Psoas muscle (tissue), 8 donors: ENCODE data around the gene HOATZ. TPM values are rescaled to one million over a fixed set of nuclear protein-coding genes. Genes with fewer than 3 reads are reported as not detected.

Experiments
- ATAC-seq, 4 donors: fragments of 200-7000 bp; cut with Tn5 transposase; one replicate each; pipeline ENCODE4 v1.9.1; 2020; ENCODE audit warnings: moderate library complexity in 3 of 4, mild to moderate bottlenecking in 2 of 4
- DNase-seq, 2 donors: peaks; one replicate each; pipeline ENCODE4 v3.0.0-alpha.2; 2020
- H3K27ac ChIP-seq: fragments of 200-600 bp; one replicate; pipeline ENCODE4 v1.8.0; 2022
- H3K27me3 ChIP-seq, 3 donors: fragments of 200-600 bp in 1 of 3; one replicate each; pipeline versions ENCODE4 v1.6.1 to v1.8.0; 2013 to 2022; ENCODE audit warnings: low read length in 2 of 3, mild to moderate bottlenecking in 2 of 3, moderate library complexity in 1 of 3; ENCODE audit not compliant: insufficient read depth in 3 of 3
- H3K36me3 ChIP-seq, 2 donors: fragments of 200-600 bp in 1 of 2; one replicate each; pipeline versions ENCODE4 v1.6.1 to v1.8.0; 2013 to 2022; ENCODE audit warnings: low read depth in 1 of 2, mild to moderate bottlenecking in 1 of 2, moderate library complexity in 1 of 2; ENCODE audit not compliant: insufficient read depth in 1 of 2
- H3K4me1 ChIP-seq: fragments of 200-600 bp; one replicate; pipeline ENCODE4 v1.8.0; 2022
- H3K4me3 ChIP-seq: fragments of 200-600 bp; one replicate; pipeline ENCODE4 v1.8.0; 2022; ENCODE audit warnings: mild to moderate bottlenecking
- H3K9me3 ChIP-seq: fragments of 200-600 bp; one replicate; pipeline ENCODE4 v1.8.0; 2022
- WGBS, 3 donors: extraction: QIAGEN DNeasy Blood & Tissue Kit; methylation state at CpG; one replicate each; pipeline versions ENCODE4 v1.1.6 to v1.1.7; 2013; 5-methylcytosine and 5-hydroxymethylcytosine counted together
- intact Hi-C, 2 donors: fragments of 100-400 bp; cut with DNase I; formaldehyde crosslinking; loops; one replicate each; pipeline versions ENCODE4 v1.11.0 to v1.14.2; 2022
- polyA plus RNA-seq, 3 donors: library from polyadenylated mRNA; stranded (reverse); fragments of 200-250 nt; gene quantifications; one replicate each; pipeline ENCODE4 v1.2.3, GENCODE V29; 2013
- total RNA-seq, 4 donors: library from RNA; stranded (reverse); fragmentation: NEBNext Ultra II Directional in 2 of 4; extraction: Animal tissue kit (Norgen Biotek cat#: 25700) in 2 of 4; gene quantifications; one replicate each; pipeline versions ENCODE4 v1.2.1 to v1.2.4, GENCODE V29; 2021 to 2023
- TF ChIP-seq, protein P1 (sequence below): fragments of 200-600 bp; IDR thresholded peaks from one replicate; pipeline ENCODE4 v1.8.0; 2022; ENCODE audit warnings: antibody characterized with exemption
- donor health status: healthy with polysubstance abuse.
- donor health status: DM: no; HTN: no; CAD: no; lungs with moderate emphysema.
- donor health status: Bipolar disorder and iron deficiency.
- donor health status: healthy.
- donor health status: DM: yes; HTN: yes; CAD: no.
- donor health status: DM: no; HTN: no; CAD: no.
- donor health status: DM: no; HTN: no; CAD: no.
- donor health status: DM: yes; HTN: yes; CAD: no.

The HOATZ gene
- total and polyA plus RNA-seq, 7 donors, result not detected

- ATAC-seq (peak in 2 of 4 donors; percentile 11 to 32), DNase-seq (no peak)
- Histone ChIP-seq H3K27ac (no peak overlapping the region), H3K4me3 (peak overlapping the region; percentile 65), H3K9me3 (no peaks in the 10 kb centered on the region), H3K4me1 (no peaks in the 10 kb centered on the region), H3K36me3 (no peaks in the 10 kb centered on the region), H3K27me3 (peaks cover 0 to 34% (median 12%) of the 10 kb centered on the region in 3 donors)
- 39 to 51% (median 44%) methylated on average over 6 of the region's 6 CpGs for WGBS, 3 donors
- intact Hi-C loops, result loop anchor here in 1 of 2 donors (1.0 kb wide), 1 partner anchor 44 kb away; no protein-coding TSS in a partner anchor
- TF ChIP-seq, protein P1, sequence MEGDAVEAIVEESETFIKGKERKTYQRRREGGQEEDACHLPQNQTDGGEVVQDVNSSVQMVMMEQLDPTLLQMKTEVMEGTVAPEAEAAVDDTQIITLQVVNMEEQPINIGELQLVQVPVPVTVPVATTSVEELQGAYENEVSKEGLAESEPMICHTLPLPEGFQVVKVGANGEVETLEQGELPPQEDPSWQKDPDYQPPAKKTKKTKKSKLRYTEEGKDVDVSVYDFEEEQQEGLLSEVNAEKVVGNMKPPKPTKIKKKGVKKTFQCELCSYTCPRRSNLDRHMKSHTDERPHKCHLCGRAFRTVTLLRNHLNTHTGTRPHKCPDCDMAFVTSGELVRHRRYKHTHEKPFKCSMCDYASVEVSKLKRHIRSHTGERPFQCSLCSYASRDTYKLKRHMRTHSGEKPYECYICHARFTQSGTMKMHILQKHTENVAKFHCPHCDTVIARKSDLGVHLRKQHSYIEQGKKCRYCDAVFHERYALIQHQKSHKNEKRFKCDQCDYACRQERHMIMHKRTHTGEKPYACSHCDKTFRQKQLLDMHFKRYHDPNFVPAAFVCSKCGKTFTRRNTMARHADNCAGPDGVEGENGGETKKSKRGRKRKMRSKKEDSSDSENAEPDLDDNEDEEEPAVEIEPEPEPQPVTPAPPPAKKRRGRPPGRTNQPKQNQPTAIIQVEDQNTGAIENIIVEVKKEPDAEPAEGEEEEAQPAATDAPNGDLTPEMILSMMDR, result no peak
Observed at GRCh38 chr11:111513240-111513605, 1.4 kb upstream of the HOATZ start.

DNA sequence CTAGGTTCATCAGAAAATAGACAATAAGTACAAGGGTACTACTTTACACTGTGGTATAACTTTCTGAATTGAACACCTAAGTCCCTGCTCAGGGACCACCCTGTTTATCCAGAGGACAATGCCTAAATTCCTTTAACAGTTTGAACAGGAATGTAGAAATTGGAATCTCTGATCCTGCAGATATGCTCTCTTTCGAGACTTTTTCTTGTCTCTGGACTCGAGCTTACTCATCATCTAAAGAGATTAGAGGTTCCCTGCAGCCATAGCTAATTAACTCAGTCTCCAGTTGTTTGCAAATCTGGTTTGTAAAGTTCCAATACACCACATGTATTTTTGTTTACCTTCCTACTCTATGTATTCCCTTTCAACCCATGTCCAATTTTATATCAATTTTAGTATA lies 1.0 kb downstream of the HOATZ start:
- Histone ChIP-seq H3K27me3 (peaks cover 0 to 34% (median 12%) of the 10 kb centered on the region in 3 donors), H3K9me3 (no peaks in the 10 kb centered on the region), H3K27ac (no peak overlapping the region), H3K4me3 (no peak overlapping the region), H3K36me3 (no peaks in the 10 kb centered on the region), H3K4me1 (no peaks in the 10 kb centered on the region)
- TF ChIP-seq, protein P1, result no peak
- DNase-seq (no peak), ATAC-seq (no peak)
- intact Hi-C loops, result no loop called here
- 89 to 92% (median 90%) methylated on average over 2 of the region's 2 CpGs for WGBS, 3 donors

DNA sequence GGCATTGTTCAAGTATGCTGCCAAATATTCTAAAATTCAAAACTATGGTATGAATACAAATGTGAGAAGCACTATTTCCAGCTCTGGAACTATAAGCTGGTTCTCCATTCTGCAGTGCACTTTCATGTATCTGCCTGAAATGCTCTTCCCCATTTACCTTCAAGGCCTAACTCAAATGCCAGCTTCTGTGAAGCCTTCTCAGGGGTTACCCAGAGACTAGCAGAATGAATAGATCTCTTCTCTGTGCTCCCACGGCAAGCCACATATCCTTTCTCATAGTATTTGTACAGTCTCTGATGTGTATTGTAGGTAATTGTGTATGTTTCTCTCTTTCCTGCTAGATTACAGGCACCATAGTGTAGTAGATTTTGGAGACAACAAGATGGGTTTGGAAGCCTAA lies 4.1 kb downstream of the HOATZ start:
- WGBS, 3 donors, result 69 to 86% (median 76%) methylated on average over 1 of the region's 1 CpG
- TF ChIP-seq, protein P1, result no peak
- Histone ChIP-seq H3K36me3 (no peaks in the 10 kb centered on the region), H3K9me3 (no peaks in the 10 kb centered on the region), H3K4me1 (no peaks in the 10 kb centered on the region), H3K27me3 (peaks cover 0 to 9% (median 4%) of the 10 kb centered on the region in 3 donors), H3K4me3 (no peak overlapping the region), H3K27ac (no peak overlapping the region)
- ATAC-seq, result no peak
- intact Hi-C loops, result no loop called here
- DNase-seq, result no peak

DNA sequence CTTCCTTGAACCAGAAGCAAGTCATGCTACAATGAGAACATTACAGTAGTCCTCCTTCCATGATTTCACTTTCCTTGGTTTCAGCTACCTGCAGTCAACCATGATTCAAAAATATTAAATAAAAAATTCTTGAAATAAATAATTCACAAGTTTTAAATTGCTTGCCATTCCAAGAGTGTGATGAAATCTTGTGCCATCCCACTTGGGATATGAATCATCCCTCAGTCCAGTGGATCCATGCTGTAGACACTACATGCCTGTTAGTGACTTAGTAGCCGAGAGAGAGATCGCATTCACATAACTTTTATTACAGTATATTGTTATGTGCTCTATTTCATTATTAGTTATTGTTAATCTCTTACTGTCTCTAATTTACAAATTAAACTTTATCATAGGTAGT lies 6.0 kb downstream of the HOATZ start:
- TF ChIP-seq, protein P1, result no peak
- Histone ChIP-seq H3K9me3 (no peaks in the 10 kb centered on the region), H3K4me3 (no peak overlapping the region), H3K27ac (no peak overlapping the region), H3K27me3 (no peaks in the 10 kb centered on the region), H3K4me1 (no peaks in the 10 kb centered on the region), H3K36me3 (no peaks in the 10 kb centered on the region)
- no peak for DNase-seq
- WGBS, 3 donors, result 86 to 92% (median 91%) methylated on average over 2 of the region's 2 CpGs
- intact Hi-C loops, result no loop called here
- no peak for ATAC-seq

GRCh38 chr11:111521135-111521534 lies 6.6 kb downstream of the HOATZ start:
- H3K27ac ChIP-seq, result no peak overlapping the region
- H3K27me3 ChIP-seq, result no peaks in the 10 kb centered on the region
- ATAC-seq (no peak), DNase-seq (no peak)
- H3K36me3 ChIP-seq, result no peaks in the 10 kb centered on the region
- H3K4me1 ChIP-seq, result no peaks in the 10 kb centered on the region
- no peak overlapping the region for H3K4me3 ChIP-seq
- H3K9me3 ChIP-seq, result no peaks in the 10 kb centered on the region
- 81 to 93% (median 81%) methylated on average over 2 of the region's 2 CpGs for WGBS, 3 donors
- TF ChIP-seq, protein P1, result no peak
- intact Hi-C loops, result no loop called here
